RWPE1 (cell line): ENCODE data around the gene MIOS.

Experiments
- CTCF ChIA-PET: fragments of 350-600 bp; sonication (Branson Sonifier 250); formaldehyde crosslinking; extraction: SDS; loops from one replicate; lab custom pipeline; 2021; lab: Yijun Ruan, JAX
- POLR2A ChIA-PET: fragments of 400-600 bp; formaldehyde crosslinking; extraction: SDS; loops from one replicate; lab custom pipeline; 2020; ENCODE audit warnings: antibody characterized with exemption; ENCODE audit not compliant: low non-redundant PET; lab: Yijun Ruan, JAX
- DNase-seq: peaks from one replicate; pipeline ENCODE4 v3.0.0; 2012; ENCODE audit warnings: low spot score
- H3K27ac ChIP-seq: fragments of 450-650 bp; 2 replicates; pipeline ENCODE4 v1.5.1; 2017
- TF ChIP-seq, protein P1 (sequence below): fragments of 450-650 bp; conservative IDR thresholded peaks from 2 replicates; pipeline ENCODE4 v1.5.1; 2017; ENCODE audit warnings: low read depth, mild to moderate bottlenecking

The MIOS gene

GRCh38 chr7:7609330-7609729, 42.6 kb downstream of the MIOS start:
- POLR2A ChIA-PET, result no interaction called here
- DNase-seq, result no peak
- H3K27ac ChIP-seq, result no peak overlapping the region
- TF ChIP-seq, protein P1, sequence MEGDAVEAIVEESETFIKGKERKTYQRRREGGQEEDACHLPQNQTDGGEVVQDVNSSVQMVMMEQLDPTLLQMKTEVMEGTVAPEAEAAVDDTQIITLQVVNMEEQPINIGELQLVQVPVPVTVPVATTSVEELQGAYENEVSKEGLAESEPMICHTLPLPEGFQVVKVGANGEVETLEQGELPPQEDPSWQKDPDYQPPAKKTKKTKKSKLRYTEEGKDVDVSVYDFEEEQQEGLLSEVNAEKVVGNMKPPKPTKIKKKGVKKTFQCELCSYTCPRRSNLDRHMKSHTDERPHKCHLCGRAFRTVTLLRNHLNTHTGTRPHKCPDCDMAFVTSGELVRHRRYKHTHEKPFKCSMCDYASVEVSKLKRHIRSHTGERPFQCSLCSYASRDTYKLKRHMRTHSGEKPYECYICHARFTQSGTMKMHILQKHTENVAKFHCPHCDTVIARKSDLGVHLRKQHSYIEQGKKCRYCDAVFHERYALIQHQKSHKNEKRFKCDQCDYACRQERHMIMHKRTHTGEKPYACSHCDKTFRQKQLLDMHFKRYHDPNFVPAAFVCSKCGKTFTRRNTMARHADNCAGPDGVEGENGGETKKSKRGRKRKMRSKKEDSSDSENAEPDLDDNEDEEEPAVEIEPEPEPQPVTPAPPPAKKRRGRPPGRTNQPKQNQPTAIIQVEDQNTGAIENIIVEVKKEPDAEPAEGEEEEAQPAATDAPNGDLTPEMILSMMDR, result no peak
- CTCF ChIA-PET, result no interaction called here

GRCh38 chr7:7612519-7612918, 45.8 kb downstream of the MIOS start:
- ChIA-PET POLR2A (no interaction called here), CTCF (no interaction called here)
- no peak for DNase-seq
- H3K27ac ChIP-seq, result no peak overlapping the region
- TF ChIP-seq, protein P1, result no peak

- H3K27ac ChIP-seq, result no peak overlapping the region
- TF ChIP-seq, protein P1, result no peak
- CTCF ChIA-PET, result no interaction called here
- POLR2A ChIA-PET, result no interaction called here
- DNase-seq, result no peak
Measured at GRCh38 chr7:7613210-7613609, 46.5 kb downstream of the MIOS start.

DNA sequence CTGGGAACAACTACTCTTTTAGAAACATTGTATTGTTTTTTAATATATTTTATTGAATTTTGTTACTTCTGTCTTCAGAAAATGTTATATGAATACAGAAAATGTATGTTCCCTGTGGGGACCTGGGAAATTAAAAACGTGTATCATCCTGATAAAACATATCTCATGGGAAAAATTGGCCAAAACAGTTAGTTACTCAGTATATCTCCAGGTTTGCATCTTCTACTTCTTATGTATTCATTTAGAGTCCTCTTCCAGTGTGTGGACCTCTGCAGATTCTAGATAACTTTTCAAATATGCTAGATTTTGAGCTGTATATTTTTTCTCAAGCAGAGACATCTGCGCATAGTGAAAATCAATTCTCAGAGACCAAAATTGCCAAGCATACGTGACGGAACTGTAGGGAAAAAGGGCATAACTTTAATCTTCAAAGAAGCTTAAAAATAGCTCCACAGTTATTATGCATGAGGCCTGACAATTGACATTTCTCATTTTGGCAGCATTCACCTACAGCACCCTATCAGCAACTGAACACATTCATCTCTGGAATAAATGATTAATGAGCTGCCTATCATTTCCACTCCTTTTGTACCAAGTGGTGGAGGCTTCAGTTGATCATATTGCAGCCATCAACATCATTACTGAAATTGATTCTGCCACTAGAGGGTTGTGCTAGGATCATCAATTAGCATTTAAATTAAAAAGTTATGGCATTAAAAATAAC, 47.5 kb downstream of the MIOS start:
- no peak for DNase-seq
- no peak overlapping the region for H3K27ac ChIP-seq
- TF ChIP-seq, protein P1, result no peak
- ChIA-PET POLR2A (no interaction called here), CTCF (no interaction called here)

DNA sequence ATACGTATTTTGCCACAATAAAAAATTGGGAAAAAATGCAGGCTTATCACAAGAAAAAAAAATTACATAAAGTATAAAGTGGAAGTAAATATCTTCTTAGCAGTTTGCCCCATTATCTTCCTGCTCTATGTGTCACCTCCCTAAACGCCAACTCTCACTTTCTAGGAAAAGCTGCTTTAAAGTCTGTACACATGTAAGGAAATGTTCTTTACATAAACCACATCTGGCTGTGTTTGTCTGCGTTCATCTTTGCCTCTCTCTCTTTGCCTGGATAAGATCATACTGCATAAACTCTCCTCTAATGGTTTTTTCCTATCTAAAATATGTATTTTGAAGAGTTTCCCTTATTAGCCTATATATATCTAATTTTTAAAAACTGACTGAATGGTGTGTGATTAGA, 50.9 kb downstream of the MIOS start:
- ChIA-PET CTCF (no interaction called here), POLR2A (no interaction called here)
- DNase-seq, result no peak

GRCh38 chr7:7618410-7618809, 51.7 kb downstream of the MIOS start:
- H3K27ac ChIP-seq, result no peak overlapping the region
- TF ChIP-seq, protein P1, result no peak
- POLR2A ChIA-PET, result no interaction called here
- DNase-seq, result no peak
- CTCF ChIA-PET, result no interaction called here

More for the DNA sequence above, 50.9 kb downstream of the MIOS start:
- TF ChIP-seq, protein P1, result no peak
- H3K27ac ChIP-seq, result no peak overlapping the region
